Kidney glomerular epithelial cell (primary cell): Measurements from ENCODE around the gene NPM3.
A peak's percentile ranks its signal among the peaks of the same experiment; 100 is the strongest.
"Not testable (repeated sequence)": the region's sequence is repeated elsewhere in the genome, so short reads cannot be mapped to it uniquely, and the experiment has no call there.

ENCODE experiments used
- DNase-seq: peaks from one replicate; lab custom pipeline; 2025; lab: John Stamatoyannopoulos, UW

NPM3 gene

DNA sequence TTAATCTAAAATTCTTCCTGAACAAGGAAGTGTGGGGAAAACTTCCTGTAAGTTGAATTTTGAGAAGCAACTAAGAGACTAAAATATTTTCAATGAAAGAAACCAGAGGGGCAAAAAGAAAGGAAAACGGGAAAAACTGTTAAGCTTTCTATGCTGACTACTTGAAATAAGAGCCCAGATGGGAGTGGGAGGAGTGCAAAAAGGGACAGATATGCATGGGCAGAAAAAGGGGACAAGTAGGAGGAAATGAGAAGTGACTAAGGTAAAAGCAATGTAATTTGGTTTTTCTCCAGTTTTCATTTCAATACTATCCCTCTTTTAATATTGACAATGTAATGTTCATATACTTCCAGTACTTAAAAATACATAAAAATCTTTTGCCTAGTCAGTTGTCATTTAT, 23.9 kb upstream of the NPM3 start:
- no peak for DNase-seq

DNA sequence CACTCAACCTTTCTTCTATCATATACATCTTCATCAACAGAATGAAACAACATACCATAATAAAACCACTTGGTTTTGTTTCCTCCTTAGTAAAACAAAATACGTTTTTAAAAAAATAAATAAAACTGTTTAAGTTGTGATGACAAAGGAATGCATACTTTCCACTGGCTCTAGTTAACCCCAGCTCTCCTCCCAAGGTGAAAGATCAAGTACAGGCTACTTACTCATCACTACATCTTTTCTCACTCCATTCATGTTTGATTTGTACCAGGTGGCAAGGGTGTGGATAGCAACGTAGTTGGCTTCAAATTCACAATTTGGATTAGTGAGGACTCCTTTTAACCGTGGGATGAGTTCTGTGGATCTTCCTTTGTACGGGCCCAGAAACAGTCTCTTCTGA, 20.3 kb upstream of the NPM3 start:
- no peak for DNase-seq

DNA sequence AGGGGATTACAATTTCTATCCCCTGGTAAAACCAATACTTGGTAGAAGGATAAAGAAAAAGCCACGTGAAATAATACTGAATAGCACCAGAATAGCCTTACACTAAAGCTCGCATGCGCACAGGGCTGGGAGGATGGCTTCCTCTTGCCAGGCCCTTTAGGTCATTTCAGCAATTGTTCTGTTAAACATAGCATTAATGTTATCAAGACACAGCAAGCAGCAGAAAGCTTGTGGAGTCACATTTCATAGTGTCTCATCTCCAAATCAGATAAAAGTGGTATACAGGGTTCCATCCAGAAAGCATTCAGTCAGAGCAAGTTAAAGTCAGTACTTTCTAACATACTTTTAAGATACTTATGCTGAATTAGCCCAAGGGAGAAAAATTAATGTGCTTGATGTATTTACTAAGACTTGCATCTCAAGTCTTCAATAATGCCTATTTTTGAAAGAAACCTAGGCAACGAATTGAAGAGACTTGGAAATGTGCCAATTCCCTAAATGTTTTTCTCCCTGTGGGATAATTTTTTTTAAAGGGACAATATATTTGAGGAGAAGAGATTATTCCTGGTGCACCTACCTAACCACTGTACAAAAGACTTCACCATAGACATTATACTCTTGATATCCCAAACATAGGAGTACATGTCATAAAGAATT, 14.3 kb upstream of the NPM3 start:
- DNase-seq: no peak

DNA sequence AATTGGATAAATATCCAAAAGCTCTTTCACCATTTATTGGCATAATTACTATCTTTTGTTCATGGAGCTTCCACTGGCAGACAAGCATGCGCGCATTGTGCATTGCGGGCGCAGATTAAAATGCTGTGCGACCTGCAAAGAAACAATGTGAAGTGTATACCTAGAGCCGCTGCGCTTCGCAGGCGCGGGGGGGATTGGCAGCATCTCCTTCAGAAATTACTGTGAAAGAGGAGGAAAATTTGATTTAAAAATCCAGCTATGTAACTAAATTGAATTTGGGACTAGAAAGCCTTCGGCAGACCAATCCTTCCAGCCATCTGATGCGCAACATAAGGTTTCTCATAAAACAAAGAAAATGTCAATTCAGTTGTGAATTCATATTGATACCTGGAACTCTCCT, 10.3 kb upstream of the NPM3 start:
- no peak for DNase-seq

DNA sequence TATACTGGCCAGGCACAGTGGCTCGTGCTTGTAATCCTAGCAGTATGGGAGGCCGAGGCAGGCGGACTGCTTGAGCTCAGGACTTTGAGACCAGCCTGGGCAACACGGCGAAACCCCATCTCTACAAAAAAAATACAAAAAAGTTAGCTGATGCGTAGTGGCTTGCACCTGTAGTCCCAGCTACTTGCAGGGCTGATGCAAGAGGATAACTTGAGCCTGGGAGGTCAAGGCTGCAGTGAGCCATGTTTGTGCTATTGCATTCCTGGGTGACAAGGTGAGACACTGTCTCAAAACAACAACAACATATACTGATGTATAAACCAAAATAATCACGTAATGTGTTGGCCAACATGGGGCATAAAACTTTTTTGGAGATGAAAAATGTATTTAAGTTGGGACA, 6.4 kb upstream of the NPM3 start:
- no peak for DNase-seq

DNA sequence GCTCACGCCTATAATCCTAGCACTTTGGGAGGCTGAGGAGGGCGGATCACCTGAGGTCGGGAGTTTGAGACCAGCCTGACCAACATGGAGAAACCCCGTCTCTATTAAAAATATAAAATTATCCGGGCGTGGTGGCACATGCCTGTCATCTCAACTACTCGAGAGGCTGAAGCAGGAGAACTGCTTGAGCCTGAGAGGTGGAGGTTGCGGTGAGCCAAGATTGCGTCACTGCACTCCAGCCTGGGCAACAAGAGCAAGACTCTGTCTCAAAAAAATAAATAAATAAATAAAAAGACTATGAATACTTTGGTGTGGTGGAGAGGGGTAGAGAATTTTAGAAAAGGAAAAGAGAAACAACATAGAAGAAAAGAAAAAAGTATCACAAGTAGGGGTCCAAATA, 6.0 kb upstream of the NPM3 start:
- DNase-seq: not testable (repeated sequence)

DNA sequence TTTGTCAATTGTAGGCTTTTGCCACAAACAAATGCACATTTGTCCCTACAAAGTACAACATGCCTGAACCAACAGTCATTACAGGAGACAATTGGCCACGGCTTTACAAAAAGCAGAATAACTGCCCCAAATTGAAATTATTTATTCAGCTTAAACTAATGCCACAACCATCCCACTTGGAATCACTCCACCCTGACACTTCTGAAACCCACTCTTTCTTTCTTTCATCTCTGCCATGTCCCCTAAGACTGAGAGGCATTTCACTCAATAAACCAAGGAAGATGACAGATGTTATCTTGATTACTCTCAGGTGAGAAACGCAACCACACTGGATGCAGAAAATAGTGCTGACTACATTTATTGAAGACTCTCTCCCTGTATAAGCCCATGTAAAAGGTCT, 2.6 kb upstream of the NPM3 start:
- no peak for DNase-seq

DNA sequence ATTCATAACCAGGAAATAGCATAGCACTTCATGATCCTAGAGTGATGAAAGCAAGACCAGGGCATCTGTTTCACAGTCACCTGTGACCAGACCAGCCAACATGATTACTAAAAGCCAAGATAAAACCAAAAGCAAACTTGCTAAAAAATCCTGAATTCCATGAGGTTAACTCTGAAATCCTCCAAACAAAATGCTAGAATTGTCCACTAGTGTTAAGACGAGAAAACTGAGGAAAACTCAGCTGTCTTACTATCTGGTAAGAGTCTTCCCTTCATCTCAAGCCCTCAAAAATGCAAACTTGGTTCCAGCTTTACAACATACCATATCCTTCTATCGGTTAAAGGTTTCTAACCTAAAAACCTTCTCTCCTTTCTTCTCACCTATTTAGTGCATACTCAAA, 1.3 kb upstream of the NPM3 start:
- no peak for DNase-seq

DNA sequence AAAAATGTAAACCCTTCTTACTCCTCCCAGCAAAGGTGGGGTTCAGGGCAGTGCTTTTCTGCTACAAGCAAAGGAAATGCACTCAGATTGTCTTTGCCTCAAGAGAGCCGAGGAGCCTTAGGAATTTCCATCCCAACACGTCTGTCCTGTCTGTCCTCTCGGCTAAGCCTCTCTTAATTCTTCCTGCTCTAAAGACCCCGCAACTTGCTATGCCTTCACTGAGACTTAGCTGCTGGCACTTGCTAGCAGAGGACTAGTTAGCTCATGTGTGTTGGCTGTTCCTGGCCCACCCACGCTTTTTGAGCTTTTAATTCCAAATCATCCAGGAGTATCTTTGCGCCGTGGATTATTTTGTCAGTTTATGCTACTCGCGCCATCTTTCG, 481 bp upstream of the NPM3 start:
- no peak for DNase-seq

DNA sequence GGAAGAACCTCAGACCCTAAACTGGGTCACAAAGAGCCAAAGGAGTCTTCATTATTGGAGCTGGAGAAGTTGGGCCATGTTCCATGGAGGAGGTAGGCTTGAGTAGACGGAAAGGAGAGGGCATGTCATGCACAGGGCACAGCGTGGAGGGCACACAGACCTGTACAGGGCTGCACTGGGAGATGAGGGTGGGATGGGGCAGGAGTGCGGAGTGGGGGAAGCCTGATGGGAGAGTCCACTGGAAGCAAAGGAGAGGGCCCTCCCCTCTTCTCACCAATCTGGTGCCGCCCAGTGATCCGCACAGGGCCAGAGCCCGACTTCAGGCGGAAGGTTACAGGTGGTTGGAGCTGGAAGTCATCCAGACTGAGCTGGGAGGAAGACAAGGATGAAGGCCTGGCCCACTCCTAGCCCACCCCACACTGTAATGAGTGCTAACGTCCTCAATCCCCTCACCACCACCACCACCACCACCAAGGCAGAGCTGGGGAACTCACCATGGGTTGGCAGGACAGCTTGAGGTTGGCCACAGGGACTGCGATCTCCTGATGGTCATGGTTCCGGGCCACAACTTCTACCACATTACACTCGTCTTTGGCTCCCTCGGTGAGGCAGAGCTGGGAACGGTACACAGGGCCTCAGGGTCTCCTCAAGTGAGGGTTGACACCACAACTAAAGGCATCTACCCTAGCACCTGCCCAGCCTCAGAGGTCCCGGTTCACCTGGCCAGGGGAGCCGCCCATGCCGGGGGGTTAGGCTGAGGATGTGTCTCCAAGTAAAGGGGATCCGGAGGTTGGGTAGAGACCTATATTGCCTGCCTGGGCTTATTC, 1.0 kb downstream of the NPM3 start:
- DNase-seq: no peak

DNA sequence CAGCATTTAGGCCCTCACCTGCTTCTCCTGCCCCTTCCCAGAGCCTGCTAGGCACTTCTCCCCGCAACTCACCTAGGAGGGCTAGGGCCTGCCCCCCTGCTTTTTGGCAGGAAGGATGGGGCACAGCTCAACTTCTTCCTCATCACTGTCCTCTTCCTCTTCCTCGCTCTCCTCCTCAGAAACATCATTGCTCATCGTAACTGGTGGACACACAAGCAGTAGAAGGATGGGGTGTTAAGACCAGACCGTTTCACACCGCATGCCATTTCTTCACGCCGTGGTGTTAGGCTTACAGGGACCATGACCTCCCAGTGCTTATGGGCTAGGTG, 1.6 kb downstream of the NPM3 start:
- no peak for DNase-seq

DNA sequence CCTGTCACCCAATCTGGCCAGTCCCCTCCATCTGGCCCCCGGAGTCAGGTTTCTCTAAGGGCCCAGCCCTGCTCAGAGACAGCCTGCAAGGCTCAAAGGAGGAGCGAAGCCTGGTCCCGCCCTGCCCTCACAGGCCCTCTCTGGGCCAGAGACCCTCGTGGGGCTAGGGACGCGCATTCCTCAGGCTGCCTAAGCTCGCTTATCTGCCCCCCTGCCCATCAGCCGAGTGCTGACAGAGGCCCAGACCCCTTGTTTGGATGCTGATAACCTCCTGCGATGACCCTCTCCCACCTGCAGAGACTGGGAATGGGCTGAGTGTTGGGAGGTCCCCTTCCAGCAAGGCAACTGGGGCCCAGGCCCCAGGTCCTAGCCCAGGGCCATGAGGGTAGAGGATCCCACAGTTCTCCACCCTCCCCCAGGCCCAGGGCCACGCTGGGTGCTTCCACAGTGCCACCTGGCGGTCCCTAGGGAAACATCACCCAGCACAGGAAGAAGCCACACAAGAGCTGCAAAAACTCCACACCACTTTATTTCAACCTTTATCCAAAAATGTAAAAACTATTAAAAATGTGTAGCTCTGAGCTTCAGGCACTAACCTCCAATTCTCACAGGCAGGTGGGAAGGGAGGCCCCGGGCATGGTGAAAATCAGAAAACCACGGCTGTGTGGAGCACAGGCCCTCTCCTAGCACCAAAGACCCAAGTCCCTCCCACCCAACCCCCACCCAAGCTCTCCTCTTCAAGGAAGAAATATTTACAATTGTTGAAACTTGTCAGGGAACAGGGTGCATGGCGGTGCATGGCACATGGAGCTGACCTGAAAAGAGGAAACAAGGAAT, 2.2 kb downstream of the NPM3 start:
- peak; percentile 19 for DNase-seq

DNA sequence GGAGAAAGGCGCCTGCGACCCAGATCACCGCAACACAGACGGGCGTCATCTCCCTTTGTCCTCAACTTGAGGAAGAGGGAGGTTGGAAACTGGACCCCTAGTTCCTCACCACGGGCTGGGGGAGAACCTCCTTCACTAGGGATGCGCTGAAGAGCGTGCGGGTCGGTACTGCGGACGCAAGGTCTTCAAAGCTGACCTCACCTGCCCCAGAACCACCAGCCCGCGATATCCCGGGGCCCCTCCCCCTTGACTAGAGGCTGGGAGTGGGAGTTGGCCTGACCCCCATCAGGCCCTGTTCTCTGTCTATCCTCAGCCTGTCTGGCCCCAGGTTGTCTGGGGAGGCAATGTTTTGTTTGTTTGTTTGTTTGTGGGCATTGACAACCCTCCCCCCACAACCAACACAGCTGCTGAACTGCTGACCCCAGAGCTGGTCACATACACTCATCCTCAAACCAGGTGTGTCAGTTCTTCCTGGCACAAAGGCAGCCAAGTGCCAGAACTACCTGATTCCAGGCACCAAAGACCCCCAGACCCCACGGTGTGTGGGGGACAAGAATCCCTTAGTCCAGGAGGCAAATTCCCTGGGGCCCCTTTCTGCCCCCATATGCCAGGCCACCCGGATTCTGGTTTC, 2.9 kb downstream of the NPM3 start:
- no peak for DNase-seq

DNA sequence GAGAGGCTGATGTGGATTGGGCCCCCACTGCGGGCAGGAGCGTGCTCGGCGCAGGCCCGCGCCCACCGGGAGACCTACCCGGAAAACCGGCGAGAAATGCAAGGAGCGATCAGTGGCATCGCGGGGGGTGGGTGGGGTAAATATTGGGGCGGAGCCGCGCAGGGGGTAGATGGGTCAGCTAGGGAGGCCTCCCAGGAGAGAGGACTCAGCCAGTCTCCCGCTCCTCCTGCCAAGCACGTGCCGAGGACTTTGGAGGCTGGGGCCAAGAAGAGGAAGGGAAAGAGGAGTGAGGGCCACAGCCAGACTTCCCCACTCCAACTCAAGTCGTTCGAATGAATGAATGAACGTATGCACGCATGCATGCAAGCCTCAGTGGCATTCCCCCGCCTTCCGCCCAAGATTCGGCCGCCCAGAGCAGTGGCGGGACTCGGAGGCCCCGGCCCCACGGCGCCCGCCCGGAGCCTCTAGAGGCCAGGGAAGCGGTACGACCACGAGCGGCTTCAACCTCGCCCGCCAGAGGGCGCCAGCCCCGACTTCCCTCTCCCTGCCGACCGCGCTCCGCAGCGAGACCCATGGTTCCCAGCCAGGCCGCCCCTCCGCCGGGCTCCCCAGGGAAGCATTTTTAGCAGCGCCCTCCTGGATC, 3.6 kb downstream of the NPM3 start:
- peak; percentile 40 for DNase-seq

DNA sequence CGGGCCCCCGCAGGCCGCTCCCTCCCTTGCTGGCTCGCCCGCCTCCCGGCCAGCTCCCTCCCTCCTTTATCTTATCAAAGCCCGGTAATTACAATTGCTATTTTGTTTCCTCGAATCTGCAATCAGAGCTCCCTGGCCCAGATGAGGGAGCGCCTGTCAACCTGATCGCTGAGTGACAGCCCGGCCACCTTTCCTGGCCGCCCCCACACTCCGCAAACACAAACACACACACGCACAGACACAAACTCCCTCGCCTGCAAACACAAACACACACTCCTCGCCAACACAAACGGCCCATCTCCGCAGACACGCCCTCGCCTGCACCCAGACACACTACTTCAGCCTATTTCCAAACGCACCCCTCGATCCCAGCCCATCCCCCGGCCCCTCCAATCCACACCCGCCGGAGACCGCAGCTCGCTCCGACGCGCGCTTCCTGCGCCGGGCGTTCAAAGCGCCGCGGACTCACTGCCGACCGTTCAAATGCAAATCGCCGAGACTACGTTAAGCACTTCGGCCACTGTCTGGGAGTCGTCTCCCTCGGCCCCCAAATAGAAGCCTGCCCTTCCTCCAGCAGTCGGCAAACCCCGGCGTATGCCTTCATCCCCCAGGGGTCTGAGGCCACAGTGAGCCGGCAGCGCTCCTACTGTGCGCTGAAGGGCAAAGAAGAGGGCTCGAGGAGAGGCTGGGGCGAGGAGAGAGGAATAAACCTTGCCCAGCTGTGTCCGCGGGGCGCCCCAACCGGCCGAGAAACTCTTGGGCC, 4.3 kb downstream of the NPM3 start:
- DNase-seq: no peak

DNA sequence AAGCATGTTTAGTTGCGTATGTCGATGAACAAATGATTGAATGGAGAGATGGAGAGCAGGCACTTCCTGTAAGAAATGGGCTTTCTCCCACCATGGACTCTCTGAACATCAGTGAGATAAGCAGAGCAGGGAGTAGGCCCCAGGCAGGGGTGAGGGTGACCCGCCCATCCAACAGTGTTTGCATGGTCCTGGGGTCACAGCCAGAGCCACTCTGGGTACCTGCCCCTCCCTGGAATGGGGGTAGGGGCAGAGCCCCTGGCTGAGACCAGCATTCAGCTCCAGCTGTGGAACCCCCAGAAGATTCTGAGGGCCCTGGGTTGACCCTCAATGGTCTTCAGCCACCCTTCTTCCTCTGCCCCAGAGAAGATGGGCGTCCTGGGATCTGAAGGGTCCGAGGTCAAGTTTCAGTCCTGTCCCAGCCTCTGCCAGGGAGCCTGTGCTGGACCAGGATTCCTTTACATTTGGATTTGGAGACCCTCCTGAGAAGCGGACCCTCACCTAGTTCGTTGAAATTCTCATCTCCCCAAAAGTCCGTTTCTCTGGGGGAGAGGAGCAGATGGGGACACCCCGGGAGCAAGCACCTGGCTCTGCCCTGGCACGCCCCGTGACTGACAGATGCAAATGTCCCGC, 5.0 kb downstream of the NPM3 start:
- no peak for DNase-seq

DNA sequence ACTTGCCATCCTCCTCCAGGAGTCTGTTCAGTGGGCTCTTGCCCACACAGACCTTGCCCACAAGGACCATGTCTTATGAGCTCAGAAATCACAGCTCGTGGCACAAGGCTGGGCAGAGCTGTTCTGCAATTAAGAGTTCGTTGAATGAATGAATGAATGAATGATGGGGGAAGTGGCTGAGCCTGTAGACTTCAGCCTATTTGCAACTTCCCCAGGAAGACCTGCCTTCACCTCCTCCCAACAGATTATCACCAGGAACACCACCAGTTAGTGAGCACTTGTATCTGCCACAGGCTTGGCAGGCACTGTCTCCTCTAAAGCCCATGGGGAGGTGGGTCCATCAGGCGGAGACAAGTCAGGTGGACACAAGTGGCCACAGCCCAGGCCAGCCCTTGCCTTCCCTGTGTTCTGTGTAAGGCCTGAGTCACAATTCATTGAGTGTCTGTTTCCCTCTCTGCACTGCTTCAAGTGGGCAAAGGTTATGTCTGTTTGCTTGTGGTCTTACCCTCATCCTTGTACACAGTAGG, 5.6 kb downstream of the NPM3 start:
- no peak for DNase-seq

DNA sequence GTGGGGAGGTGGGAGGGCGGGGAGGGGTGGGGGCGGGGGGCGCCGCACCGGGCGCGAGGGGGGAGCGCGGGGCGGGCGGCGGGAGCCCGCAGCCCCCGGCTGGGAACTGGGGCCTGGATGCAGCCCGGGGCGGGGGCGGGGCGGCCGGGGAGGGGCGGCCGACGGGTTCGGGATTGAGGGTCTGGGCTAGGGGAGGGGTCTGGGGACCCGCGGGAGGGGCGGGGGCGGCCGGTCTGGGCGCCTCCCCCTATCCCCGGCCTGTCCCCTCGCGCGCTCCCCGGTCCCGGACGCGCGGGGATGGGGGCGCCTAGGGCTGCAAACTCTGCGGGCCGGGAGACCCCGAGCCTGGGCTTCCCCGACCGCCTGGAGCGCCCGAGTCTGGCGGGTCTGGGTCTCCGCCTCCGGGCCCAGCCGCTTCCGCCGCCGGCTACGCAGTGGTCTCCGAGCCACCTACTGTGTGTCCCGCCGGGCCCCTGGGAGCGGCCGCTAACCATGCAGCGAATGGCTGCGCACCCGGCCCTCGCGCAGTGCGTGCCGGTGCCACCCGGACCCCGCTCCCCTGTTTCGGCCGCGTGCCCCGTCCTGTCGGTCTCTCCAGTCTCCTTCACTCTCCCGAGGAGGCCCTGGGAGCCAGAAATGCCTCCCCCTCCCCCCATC, 7.0 kb downstream of the NPM3 start:
- DNase-seq: no peak

DNA sequence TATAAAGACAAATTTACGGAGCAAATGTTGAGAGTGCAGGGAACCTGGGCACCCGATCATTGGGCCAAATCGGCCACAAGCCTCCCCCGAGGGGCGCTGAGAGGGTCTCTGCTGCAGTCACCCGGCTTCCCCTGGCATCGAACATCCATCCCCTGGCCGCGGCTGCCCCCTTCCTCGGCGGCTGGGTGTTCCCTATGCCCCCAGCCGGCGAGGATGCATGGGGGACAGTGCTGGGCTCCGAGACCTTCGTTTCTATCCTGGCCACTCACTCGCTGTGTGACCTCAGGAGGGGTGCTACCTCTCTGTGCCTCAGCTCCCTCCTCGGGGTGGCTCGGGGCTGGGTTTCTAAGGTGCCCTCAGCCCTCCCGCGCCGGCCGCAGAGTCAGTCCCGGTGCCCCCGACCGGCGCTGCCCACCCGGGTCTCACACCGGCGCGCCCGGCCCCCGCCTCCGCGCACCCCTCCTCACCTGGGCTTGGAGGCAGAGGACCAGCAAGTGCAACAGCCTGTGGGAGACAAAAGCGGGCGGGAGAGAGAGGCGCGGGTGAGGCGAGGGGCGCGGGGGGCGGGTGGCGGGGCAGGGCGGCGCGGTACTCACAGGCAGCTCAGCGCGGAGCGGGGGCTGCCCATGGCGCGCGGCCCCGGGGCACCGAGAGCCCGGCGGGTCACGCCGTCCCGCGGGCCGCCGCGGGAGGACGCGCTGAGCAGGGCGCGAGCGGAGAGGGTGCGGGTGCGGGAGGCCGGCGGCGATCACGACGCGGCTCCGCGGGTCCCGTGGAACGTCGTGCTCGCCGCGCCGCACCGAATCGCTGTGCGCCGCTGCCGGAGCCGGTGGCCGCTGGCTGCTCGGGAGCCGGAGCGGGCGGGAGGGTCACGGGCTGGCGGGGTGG, 7.7 kb downstream of the NPM3 start, which contains the start of gene FGF8:
TSS of gene FGF8 (minus strand) at position 842 of the 888 bp plus-strand sequence. CDS start at position 628, 214 bp downstream.
- DNase-seq: no peak
